ENCODE measurements around the gene APOL3. TPM values are rescaled to one million over a fixed set of nuclear protein-coding genes. Genes with fewer than 3 reads are reported as not detected.

The APOL3 gene
- total and polyA plus RNA-seq, 9 donors, result 15.4 to 62.1 (median 19.4) TPM

DNA sequence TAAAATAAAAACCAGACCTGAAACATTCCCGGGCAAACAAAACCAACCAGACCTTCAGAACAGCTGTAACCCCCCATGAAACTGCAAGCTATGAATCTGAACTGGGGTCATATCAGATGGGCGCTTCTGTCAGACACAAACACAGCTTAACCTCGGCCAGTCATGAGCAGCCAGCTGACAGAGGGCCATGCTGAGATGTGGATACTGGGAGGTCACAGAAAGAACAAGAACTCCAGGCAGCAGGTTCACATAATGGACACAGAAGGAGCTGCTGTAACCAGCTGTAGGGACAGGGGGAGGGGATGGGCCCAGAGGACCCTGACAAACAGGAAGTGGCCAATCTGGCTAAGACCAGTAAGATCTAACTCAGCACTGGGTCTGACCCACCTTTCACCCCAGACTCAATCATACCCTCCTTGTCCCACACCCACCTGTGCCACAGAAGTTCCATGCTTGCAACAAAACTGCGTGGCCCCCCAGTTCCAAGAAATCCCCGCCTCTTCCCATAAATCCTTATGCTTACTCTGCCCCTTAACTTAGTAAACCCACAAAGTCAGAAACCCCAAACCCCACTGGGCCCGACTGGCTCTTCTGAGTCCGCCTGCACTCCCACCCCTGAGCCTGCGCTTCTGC, 37.1 kb upstream of the APOL3 start:
- no peak for TF ChIP-seq POLR2A (IDR thresholded peaks at IDR 0.05)
- TF ChIP-seq, protein P1, sequence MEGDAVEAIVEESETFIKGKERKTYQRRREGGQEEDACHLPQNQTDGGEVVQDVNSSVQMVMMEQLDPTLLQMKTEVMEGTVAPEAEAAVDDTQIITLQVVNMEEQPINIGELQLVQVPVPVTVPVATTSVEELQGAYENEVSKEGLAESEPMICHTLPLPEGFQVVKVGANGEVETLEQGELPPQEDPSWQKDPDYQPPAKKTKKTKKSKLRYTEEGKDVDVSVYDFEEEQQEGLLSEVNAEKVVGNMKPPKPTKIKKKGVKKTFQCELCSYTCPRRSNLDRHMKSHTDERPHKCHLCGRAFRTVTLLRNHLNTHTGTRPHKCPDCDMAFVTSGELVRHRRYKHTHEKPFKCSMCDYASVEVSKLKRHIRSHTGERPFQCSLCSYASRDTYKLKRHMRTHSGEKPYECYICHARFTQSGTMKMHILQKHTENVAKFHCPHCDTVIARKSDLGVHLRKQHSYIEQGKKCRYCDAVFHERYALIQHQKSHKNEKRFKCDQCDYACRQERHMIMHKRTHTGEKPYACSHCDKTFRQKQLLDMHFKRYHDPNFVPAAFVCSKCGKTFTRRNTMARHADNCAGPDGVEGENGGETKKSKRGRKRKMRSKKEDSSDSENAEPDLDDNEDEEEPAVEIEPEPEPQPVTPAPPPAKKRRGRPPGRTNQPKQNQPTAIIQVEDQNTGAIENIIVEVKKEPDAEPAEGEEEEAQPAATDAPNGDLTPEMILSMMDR (IDR thresholded peaks at IDR 0.05), result no peak
- TF ChIP-seq EP300 (IDR thresholded peaks at IDR 0.05), result no peak
- H3K36me3 ChIP-seq, result no peaks in the 10 kb centered on the region
- intact Hi-C loops (cut with DNase I), result loop anchor here in 3 of 4 donors (5.0 to 10.0 kb wide), 2 partner anchors 87 to 90 kb away; no protein-coding TSS in a partner anchor
- H3K27ac ChIP-seq, result peak overlapping the region in 1 of 2 donors; percentile 74
- H3K4me3 ChIP-seq, result no peak overlapping the region
- DNase-seq, result peak in 3 of 5 donors; percentile 34 to 63 (median 54)
- no peaks in the 10 kb centered on the region for H3K27me3 ChIP-seq
- WGBS, 3 donors, result 41 to 51% (median 44%) methylated on average over 8 of the region's 8 CpGs
- H3K9me3 ChIP-seq, result no peaks in the 10 kb centered on the region
- peaks cover 21% of the 10 kb centered on the region for H3K4me1 ChIP-seq (ENCODE audit: insufficient read depth)

DNA sequence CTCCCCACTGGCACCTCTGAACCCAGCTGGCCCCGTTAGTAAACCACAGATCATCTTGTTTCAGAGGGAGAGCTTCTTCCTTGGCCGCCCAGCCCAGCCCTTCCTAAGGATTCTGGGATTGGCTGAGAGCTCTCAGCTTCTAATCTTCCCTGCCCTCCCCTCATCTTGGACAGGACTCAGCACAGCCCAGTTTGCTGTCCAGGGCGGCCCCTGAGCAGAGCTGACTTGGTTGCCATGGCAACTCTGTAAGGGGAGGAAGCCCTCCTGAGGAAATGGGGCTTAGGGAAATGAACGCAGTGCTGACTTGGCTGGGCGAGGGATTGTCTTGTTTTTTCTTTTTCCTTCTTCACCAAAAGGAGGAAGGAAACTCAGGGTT, 36.5 kb upstream of the APOL3 start:
- 4 to 9% (median 7%) methylated on average over 4 to 5 of the region's 5 CpGs for WGBS, 3 donors
- DNase-seq, result peak; percentile 49 to 93 (median 86)
- H3K27ac ChIP-seq, result peak overlapping the region in 1 of 2 donors; percentile 74
- TF ChIP-seq, protein P1 (IDR thresholded peaks at IDR 0.05), result no peak
- TF ChIP-seq EP300 (IDR thresholded peaks at IDR 0.05) (no peak), POLR2A (IDR thresholded peaks at IDR 0.05) (no peak)
- H3K9me3 ChIP-seq, result no peaks in the 10 kb centered on the region
- H3K27me3 ChIP-seq, result no peaks in the 10 kb centered on the region
- peaks cover 19% of the 10 kb centered on the region for H3K4me1 ChIP-seq (ENCODE audit: insufficient read depth)
- no peak overlapping the region for H3K4me3 ChIP-seq
- no peaks in the 10 kb centered on the region for H3K36me3 ChIP-seq
- intact Hi-C loops (cut with DNase I), result loop anchor here in 3 of 4 donors (5.0 to 10.0 kb wide), 2 partner anchors 88 to 90 kb away; no protein-coding TSS in a partner anchor

DNA sequence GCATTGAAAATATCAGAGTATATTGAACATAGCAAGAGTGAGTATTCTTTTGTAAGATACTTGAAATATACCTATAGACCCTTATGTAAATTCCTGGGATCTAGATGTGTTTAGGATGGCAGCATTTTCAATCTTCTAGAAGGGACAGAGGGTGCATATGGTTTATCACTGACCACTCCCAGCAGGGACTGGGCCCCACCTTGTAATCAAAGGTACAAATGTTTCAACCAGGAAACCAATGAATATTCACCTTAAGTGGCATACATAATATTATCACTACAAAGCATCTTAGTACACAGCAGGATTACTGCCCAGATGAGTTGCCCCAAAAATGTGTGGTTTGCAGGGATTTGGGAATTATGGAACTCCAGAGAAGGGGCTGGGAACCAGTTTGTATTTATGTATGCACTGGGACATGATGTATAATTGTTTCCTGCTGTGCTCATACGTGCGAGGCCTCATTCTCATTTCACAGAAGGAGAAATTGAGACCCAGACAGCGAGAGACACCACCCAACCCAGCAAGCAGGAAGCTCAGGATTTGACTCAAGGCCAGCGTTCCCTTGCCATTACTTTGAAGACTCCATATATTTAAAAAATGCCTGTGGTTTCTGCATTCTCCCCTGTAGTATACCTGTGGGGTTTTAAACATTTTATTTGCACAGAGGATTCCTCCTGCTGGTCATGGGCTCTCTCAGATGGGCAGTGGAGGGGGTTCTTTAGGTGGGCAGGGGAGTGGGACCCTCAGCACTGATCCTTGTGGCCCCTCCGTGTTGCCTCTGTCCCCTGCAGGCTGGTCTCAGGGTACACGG, 35.9 kb upstream of the APOL3 start:
- no peak for TF ChIP-seq POLR2A (IDR thresholded peaks at IDR 0.05)
- no peaks in the 10 kb centered on the region for H3K27me3 ChIP-seq
- intact Hi-C loops (cut with DNase I), result loop anchor here in 3 of 4 donors (5.0 to 10.0 kb wide), 2 partner anchors 88 to 91 kb away; no protein-coding TSS in a partner anchor
- H3K36me3 ChIP-seq, result no peaks in the 10 kb centered on the region
- no peaks in the 10 kb centered on the region for H3K9me3 ChIP-seq
- 42 to 54% (median 42%) methylated on average over 6 of the region's 6 CpGs for WGBS, 3 donors
- peak overlapping the region in 1 of 2 donors; percentile 47 for H3K27ac ChIP-seq
- no peak for DNase-seq
- peaks cover 18% of the 10 kb centered on the region for H3K4me1 ChIP-seq (ENCODE audit: insufficient read depth)
- no peak overlapping the region for H3K4me3 ChIP-seq

DNA sequence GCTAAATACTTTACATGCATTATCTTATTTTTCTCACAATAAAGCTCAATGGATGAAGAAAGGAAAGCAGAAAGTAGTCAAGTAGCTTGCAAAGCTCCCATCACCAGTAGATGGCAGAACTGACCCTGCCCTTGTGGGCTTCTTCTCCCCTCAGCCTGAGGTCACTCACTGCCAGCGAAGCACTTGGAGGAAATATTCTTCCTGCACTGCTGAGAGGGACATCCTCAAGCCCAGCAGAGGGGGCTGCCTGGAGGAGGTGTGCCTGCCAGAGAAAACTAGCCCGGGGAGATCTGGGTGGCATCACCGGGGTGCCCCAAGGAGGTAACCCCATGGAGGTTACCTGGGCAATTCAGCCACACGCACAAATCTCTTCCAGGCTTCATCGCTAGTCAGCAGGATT, 34.4 kb upstream of the APOL3 start:
- TF ChIP-seq, protein P1 (IDR thresholded peaks at IDR 0.05), result peak; percentile 25 to 61 (median 39)
- TF ChIP-seq POLR2A (IDR thresholded peaks at IDR 0.05), result no peak
- no peak for TF ChIP-seq EP300 (IDR thresholded peaks at IDR 0.05)
- Histone ChIP-seq H3K9me3 (no peaks in the 10 kb centered on the region), H3K4me3 (no peak overlapping the region), H3K27ac (no peak overlapping the region), H3K4me1 (ENCODE audit: insufficient read depth) (peaks cover 17% of the 10 kb centered on the region), H3K36me3 (no peaks in the 10 kb centered on the region), H3K27me3 (no peaks in the 10 kb centered on the region)
- intact Hi-C loops (cut with DNase I), result loop anchor here (5.0 to 10.0 kb wide), 2 partner anchors 90 to 92 kb away; no protein-coding TSS in a partner anchor
- DNase-seq, result peak; percentile 46 to 71 (median 57)
- 47 to 57% (median 51%) methylated on average over 5 of the region's 5 CpGs for WGBS, 3 donors

Data from ovary (tissue), 9 donors.